Fibroblast of skin of scalp (primary cell): ENCODE data around the gene DNM3.
A peak's percentile ranks its signal among the peaks of the same experiment; 100 is the strongest.
"Not testable (repeated sequence)": the region's sequence is repeated elsewhere in the genome, so short reads cannot be mapped to it uniquely, and the experiment has no call there.

ENCODE experiments used
- DNase-seq: peaks from one replicate; pipeline ENCODE4 v3.0.0-alpha.2; 2013

DNM3 gene

DNA sequence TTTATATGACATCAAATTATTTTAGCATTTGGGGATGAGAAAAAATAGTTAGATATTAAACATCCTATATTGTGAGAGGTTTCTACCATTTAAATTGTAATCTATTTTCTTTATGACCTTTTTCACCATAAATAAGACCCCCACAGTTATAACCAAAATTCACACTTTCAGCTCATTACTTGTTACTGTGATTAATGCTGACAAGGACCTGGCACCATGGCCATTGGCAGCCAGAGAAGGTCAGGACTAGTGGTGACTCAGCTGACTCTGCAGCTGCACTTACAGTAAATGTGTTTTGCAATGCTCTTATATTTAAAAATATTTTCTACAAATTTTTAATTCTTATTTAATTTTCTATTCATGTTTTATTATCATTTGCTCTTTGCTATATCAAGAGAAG is 445.9 kb downstream of the DNM3 start:
- DNase-seq: peak; percentile 43

DNA sequence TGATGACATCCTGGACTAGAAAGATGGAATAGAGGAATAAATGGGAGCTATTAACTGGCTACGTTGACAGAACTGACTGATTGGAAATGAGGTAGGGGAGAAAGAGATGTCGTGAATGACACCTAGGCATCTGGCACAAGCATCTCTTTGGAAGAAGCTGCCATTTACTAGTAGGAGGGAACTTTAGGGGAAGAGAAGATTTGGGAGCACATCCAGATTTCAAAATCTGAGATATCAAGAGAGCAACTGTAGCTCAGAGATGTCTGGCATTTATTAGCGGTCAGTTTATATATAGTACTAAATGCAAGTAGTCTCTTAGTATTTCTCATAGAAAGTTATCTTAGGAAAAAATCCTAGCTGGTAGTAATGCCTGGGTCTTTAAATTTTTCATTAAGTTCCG is 447.3 kb downstream of the DNM3 start:
- no peak for DNase-seq

DNA sequence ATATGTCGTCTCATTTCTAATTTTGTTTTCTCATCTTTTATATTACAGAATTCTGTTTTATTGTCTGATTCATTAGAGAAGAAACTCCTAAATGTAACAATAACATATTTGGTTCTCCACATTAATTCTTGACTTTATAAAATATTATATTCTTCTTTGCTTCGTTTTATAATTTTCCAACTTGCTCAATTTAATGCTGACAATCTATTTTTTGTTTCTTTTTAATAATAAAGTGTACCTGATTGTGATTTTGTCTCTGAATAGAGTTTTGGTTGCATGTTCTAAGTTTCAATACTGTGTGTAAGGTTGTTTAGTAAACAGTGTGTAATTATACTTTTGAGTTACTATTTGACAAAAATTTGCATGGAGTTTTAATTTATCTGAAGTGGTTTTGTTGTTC is 448.1 kb downstream of the DNM3 start:
- no peak for DNase-seq

DNA sequence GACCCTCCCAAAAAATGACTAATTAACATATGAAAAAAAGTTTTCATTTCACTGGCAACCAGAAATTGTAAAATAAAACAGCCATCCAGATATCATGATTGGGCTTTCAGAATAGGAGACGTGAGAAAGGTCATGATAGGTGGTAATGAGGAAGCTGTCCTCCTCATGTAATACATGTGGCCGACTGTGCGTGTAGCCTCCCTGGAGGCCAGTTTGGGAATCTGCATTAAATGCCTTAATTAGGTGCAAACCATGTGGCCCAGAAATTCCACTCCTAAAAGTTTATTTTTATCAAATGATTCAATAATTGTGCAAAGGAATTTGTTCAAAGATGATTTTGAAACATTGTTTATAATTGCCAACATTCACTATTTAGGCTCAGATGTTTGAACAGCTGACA is 451.5 kb downstream of the DNM3 start:
- no peak for DNase-seq

DNA sequence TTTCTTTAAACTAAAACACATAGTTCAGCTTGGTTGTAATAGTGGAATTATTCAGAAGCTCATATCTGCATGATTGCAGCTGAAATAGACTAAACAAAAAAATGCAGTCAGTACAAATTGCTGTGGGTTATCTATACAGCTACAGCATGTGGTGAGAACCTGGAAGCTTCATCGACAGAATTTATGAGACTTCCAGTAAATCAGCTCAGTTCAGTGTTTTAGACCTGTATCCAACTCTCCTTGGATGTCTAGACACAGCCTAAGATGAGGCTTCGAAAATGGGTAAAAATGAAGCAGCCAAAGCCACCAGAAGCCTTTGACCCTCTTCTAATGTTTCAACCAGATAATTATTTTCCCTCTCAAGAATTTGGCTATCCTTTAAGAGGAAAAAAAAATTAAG is 452.1 kb downstream of the DNM3 start:
- DNase-seq: peak; percentile 24

DNA sequence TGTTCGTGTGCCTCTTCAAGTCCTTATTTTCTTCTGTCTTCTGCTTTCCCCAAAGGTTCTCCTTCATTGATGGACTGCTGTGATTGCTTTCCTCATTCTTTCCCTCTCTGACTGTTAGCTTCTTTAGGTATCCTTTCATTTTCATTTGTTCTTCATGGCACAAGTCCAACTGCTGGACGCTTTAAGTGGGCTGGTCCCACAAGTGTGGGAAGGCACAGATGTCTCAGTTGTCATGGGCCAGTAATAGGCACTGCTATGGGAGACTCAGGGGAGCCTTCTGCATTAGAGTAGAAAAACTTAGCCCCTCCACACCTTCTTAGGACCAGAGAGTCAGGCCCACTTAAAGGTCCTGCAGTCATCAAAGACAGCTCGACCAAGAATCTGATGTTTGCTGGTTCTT is 456.8 kb downstream of the DNM3 start:
- DNase-seq: no peak

DNA sequence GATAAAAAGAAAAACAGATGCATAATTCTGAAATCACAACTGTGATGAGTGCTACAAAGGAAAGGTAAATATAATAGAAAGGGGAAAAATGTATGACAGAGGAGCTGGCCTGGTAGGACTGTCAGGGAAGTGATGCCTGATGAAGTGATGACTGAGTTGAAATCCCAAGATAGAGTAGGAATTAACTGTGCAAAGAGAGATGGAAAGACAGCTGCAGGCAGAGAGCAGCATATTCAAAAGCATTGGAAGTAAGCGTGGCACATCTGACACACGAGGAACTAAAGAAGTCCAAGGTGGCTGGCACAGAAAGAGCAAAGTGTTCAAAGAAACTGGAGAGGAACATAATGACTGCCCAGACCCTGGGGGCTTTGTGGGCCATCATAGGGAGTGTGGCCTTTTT is 457.6 kb downstream of the DNM3 start:
- DNase-seq: no peak

DNA sequence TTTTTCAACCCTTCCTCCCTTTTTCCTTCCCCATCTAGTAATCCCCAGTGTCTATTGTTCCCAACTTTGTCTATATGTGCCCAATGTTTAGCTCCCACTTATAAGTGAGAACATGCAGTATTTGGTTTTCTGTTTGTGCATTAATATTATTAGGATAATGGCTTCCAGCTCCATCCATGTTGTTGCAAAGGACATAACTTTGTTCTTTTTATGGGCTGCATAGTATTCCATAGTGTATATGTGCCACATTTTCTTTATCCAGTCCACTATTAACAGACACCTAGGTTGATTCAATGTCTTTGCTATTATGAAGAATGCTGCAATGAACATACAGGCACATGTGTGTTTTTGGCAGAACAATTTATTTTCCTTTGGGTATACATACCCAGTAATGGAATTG is 458.2 kb downstream of the DNM3 start:
- DNase-seq: no peak

DNA sequence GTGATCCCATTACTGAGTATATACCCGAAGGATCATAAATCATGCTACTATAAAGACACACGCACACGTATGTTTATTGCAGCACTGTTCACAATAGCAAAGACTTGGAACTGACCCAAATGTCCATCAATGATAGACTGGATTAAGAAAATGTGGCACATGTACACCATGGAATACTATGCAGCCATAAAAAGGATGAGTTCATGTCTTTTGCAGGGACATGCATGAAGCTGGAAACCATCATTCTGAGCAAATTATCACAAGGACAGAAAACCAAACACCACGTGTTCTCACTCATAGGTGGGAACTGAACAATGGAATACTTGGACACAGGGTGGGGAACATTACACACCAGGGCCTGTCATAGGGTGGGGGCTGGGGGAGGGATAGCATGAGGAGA is 466.2 kb downstream of the DNM3 start:
- not testable (repeated sequence) for DNase-seq

DNA sequence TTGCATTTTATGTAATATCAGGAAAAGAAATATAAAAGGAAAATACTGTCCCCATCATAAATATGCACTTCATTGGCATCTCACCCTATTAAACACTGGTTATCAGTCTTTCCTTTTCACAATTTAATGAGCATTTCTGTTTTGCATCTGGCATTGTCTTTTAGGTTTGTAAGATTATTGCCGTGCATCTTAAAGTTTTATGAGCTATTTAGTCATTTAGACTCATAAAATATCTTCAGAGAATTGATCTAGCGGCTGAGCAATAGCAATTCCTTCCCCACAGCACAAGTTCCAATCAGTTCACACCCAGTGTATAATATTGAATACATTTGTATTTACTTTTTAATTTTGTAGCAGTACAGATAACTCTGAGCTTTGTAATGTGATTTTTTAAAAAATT is 466.8 kb downstream of the DNM3 start:
- DNase-seq: no peak

DNA sequence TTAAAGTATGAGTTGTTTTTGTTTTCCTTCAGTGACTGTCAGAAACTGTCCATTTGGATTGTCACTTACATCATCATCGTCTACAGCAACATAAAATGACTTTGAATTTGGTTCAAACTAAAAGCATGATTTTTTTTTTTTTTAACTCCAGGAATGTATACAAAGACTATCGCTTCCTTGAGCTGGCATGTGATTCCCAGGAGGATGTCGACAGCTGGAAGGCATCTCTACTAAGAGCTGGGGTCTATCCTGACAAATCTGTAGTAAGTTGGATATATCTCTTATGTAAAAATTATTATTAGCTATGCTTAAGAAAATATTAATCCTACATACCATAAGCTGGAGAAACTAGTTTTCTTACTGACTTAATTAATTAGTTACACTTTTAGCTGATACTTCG is 467.3 kb downstream of the DNM3 start:
- peak; percentile 61 for DNase-seq

DNA sequence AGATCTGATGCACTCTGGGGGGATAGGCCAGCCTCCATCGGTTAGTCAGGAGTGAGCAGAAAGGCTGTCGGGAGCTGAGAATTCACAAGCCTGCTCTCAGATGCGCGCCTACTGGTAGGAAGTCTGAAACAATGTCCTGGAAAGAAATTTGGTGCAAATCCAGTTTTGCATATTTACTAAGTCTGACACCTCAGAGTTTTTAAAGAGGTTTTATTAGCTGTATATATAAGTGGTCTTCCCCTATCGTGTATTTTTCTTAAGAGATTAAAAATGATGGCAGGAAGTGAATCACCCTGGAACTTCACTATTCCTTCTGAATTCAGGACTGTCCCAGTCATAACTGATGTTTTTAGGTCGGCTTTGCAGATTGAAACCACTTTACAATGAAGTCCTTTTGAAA is 479.4 kb downstream of the DNM3 start:
- DNase-seq: peak; percentile 76

DNA sequence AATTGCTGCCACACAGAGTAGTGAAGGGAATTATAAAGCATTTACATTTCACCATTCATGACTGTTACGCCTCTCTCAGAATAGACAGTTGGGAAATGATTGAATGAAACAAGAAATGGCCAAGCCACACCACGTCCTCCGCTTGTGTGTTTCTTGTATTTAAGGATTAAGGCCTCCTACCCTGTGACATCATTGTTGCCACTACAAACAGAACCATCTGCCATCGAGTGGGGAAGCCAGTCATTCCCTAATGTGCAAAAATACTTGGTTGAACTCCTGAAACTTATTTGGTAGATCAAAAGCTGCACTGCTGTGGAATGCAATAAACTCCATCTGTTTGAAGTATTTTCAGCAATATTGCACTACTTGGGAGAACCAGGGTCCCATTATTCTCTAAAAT is 480.2 kb downstream of the DNM3 start:
- DNase-seq: peak; percentile 71

DNA sequence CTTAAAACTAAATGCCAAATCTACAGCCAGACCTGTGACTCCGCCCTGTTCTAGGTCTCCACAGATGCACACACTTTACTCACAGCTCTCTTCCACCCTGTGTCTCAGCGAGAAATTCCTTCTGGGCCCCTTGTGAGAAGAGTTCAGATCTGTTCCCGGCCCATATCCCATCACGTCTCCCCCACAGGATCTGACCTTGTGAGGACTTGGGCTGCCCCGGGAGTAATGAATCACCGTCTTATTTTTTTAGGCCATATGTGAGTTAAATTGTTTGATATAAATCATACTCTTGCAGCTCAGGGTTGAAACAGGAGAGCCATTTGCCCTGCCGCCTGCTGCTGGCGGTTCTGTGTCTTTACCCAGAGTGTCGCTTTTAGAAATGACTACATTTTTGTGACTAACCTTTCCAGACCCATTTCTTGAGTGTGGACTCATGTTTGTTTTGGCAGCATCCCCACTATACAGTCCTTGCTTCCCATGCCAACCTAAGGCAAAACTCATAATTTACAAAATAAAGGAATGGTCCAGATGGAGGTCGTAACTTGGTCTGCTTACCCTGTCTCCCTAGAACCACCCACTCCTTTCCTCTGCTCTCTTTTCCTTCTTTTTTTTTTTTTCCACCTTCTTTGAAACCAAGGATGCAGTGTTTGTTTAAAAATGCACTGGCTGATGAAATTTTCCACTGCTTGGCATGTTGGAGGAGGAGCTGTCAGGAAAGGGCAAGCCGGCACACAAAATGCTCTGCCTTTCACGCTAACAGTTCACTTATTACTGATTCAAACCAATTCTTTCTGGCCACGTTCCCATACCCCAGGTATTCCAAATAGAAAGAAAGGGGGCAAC is 481.1 kb downstream of the DNM3 start:
- peak; percentile 98 for DNase-seq

DNA sequence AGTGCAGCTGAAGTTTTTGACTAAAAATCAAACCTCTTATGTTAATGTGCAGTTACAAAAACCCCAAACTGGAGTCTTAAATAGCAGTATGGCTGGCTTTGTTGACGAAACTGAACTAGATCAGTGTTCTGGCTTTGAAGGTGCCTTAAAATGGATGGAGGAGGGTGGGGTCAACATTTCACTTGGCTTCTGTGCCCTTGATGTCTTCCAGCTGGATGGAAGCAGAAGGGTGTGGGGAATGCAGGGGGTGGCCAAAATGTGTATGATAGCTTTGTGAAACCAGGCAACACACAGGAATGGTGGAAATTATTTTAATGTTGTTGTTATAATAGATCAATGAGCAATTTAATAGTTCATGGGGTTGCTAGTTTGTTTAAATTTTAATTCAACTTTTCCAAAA is 482.4 kb downstream of the DNM3 start:
- no peak for DNase-seq

DNA sequence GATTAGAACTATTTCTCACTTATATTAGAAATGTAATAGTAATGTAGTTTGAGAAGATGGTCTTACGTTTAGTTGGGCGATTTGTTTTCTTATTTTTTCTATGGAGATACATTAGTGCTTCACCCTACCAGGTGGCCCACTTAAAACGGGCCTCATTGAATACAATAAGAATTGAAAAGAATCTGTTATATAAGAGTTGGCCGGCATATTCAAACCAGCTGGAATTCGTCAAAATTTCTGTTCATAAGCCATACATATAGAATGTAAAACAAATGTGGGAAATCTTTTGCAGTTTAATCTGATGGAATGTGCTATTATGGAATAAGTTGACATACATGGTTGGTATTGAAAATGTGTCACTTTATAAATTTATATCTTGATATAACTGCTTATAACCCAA is 482.8 kb downstream of the DNM3 start:
- DNase-seq: peak; percentile 45

DNA sequence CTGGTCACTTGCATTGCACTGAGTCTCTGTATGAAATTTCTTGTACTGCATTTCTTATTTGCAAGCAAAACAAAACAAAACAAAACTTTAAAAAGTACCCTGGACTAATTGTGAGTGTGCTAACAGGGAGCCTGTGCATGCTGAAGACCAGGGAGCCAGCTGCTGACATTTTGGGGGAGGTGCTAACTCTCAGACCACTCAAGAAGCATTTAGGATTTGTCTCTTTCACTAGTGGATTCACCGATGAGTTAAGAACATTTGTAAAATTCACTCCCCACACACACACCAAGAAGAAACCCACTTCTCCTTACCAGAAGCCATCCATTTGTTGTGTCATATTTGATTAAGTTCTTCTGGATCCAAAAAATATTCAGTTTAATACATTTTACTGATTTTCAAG is 483.5 kb downstream of the DNM3 start:
- DNase-seq: no peak

DNA sequence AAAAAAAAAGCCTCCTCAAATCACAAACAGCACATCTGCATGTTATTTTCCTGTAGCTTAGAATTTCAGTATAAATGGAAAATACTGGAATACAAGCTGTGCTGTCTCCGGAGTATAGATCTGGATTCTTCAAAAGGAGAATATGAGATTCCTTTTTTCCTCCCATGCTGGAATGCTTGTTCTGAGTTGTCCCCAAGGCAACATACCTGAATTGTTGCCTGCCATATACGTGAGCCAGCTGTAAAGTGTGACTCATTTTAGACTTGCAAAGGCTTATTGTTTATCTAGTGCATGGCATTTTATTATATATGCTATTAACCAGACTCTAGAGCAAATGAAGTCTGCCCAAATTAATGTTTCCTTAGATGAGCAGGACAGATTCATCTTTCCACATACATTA is 484.2 kb downstream of the DNM3 start:
- peak; percentile 54 for DNase-seq

DNA sequence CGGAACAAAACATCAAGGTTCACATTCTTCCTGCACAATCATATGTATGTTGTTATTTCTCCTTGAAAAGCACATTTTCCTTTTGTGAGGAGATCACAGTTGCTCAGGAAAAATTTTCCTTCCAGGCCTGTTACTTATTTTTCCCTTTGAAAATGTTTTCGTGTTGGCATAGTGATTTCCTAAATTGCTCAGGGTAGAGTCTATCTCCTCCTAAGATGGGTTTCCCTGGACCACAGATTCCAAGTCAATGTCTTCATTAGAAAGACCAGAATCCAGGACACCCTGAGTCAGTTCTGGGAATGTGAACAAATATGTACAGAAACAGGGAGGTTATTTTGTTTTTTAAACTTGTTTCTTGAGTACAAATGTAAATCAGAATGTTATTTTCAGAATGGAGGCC is 484.8 kb downstream of the DNM3 start:
- peak; percentile 62 for DNase-seq

DNA sequence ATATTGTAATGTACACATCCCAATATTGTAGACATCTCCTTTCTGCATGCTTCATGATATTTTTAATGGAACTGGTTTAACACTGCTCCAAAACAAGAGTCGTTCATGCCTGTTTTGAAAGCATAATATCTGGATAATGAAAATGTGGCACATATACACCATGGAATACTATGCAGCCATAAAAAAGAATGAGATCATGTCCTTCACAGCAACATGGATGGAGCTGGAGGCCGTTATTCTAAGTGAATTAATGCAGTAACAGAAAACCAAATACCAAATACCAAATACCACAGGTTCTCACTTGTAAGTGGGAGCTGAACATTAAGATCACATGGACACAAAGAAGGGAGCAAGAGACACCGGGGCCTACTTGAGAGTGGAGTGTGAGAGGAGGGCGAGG is 487.0 kb downstream of the DNM3 start:
- DNase-seq: no peak

DNA sequence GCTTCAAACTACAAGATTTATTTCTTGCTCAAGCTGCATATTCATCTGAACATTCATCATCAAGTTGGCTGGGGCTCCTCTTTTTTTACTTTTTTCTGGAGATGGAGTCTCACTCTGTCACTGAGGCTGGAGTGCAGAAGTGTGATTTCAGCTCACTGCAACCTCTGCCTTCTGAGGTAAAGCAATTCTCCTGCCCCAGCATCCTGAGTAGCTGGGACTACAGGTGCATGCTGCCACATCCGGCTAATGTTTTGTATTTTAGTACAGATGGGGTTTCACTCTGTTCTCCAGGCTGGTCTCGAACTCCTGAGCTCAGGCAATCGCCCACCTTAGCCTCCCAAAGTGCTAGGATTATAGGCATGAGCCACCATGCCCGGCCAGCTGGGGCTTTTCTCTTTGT is 490.9 kb downstream of the DNM3 start:
- DNase-seq: no peak

DNA sequence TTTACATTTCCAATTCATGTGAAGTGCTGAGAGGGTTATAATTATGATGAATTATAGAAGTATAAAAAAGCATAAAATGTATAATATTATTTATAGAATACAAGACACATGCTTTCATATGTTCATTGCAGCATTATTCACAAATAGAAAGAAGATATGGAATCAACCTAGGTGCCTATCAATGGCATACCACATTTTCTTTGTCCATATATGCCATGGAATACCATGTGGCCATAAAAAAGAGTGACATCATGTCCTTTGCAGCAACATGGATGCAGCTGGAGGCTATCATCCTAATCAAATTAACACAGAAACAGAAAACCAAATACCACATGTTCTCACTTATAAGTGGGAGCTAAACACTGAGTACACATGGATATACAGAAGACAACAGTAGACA is 494.1 kb downstream of the DNM3 start:
- no peak for DNase-seq

DNA sequence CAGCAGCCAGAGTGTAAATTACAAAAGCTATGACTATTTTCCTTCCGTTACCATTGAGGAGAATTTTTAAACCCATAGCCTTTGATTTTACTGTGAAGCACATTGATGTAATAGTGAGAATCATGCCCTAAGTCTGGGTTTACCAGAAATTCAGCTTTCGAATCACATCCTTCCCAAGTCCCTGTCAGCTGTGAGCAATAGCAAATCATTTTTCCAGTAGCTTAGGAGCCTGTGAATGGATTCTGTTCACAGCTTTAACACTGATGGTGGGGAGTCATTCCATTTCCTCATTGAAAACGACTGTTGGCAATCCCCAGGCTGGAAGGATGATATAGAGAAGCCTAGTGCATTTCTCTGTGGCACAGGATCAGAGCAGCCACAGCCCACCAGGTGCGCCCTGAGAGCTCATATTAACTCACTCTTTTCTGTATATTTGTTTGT is 497.0 kb downstream of the DNM3 start:
- DNase-seq: no peak

DNA sequence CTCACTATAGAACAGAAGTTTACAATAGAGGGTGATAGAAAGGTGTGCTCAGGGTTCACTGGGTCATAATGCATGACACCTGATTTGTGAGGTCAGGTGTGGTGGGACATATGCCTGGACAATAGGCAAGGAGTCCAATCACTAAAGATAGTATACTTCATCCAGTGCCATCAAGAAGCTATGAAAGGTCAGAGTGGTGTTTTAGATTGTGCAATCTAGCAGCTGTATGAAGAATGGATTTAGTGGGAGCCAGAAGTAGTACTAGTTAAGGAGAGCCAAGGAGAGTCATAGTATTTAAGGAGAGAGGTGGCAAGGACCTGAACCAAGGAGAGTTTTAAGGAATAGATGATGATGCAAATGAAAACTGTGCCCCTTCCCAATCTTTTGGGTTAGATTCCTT is 498.5 kb downstream of the DNM3 start:
- no peak for DNase-seq

DNA sequence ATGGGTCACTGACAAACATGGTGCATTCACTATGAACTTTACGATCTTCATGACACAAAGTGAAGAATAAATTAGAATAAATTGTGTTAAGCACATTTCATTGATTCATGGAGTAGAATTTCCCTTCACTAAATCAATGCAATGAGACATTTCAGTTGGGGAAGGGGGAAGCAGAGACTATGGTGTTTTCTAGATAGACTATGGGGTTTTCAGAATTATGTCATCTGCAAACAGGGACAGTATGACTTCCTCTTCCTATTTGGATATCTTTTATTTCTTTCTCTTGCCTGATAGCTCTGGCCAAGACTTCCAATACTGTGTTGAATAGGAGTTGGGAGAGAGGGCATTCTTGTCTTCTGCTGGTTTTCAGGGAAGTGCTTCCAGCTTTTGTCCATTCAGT is 499.2 kb downstream of the DNM3 start:
- DNase-seq: no peak
